GM12874 (cell line): ENCODE data around the gene MDM4.

Experiments
- TF ChIP-seq, protein P1 (sequence below): IDR thresholded peaks from 2 replicates; pipeline ENCODE4 v1.5.1; 2011; ENCODE audit warnings: low read depth, mild to moderate bottlenecking, control low read depth, low read length, moderate library complexity; ENCODE audit not compliant: insufficient read depth

The MDM4 gene

DNA sequence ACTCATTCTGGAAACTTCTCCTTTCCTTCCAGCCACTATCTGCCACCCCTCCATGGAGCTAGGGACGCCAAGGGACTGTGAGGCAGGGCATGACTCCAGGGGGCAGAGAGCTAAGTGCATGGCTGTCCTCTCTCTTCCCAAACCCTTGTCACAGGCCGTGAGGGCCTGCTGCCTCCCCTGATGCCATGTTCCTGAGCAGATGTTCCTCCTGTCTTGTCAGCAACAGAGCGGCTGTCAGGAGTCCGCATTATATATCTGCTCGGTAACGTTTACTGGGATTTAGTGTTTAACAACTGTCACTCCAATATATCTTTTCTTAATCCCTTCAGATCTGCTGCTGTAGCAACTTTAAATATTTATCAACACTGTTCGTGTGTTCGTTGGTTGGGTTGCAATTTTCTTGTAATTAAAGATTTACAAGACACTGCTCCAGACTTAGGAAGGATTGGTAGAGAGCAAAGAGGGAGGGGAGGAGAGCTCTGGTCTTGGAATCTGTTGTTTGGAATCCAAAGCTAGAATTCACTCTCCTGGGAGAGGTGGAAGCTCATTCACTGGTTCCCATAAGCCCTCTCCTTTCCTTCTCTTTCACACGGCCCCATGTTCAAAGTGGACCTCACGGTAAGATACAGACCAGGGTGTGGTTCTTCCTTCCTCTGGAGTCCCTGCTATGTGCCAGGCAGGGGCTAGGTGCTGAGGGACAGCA is 76.2 kb downstream of the MDM4 start:
- TF ChIP-seq, protein P1, sequence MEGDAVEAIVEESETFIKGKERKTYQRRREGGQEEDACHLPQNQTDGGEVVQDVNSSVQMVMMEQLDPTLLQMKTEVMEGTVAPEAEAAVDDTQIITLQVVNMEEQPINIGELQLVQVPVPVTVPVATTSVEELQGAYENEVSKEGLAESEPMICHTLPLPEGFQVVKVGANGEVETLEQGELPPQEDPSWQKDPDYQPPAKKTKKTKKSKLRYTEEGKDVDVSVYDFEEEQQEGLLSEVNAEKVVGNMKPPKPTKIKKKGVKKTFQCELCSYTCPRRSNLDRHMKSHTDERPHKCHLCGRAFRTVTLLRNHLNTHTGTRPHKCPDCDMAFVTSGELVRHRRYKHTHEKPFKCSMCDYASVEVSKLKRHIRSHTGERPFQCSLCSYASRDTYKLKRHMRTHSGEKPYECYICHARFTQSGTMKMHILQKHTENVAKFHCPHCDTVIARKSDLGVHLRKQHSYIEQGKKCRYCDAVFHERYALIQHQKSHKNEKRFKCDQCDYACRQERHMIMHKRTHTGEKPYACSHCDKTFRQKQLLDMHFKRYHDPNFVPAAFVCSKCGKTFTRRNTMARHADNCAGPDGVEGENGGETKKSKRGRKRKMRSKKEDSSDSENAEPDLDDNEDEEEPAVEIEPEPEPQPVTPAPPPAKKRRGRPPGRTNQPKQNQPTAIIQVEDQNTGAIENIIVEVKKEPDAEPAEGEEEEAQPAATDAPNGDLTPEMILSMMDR = no peak

GRCh38 chr1:204598319-204598969 is 82.2 kb downstream of the MDM4 start:
- TF ChIP-seq, protein P1 = no peak

GRCh38 chr1:204599098-204599497 is 82.9 kb downstream of the MDM4 start:
- TF ChIP-seq, protein P1 = no peak

- TF ChIP-seq, protein P1 = no peak
Measured at GRCh38 chr1:204599596-204599995, 83.4 kb downstream of the MDM4 start.

DNA sequence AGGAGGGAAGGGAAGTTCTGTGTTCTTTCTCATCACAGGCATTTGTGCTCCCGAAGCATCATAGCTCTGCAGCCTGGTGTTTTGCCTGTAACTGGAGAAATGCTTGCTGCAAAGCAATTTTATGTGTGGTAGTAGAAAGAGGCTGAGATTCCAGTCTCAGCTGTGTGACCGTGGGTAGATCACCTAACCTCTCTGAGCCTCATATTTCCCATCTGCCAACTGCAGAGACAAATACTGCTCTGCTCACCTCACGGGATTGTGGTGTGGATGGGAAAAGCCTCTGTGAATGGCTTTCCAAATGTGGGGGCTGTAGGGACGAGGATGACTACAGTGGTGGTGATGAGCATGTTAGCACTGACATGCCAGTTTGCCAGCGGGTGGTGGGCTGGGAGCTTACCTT is 84.0 kb downstream of the MDM4 start:
- TF ChIP-seq, protein P1 = no peak

- TF ChIP-seq, protein P1 = 0 out of 2 replicates have a peak, but pooled peaks have one; percentile 18
Measured at GRCh38 chr1:204600968-204601367, 84.8 kb downstream of the MDM4 start.

DNA sequence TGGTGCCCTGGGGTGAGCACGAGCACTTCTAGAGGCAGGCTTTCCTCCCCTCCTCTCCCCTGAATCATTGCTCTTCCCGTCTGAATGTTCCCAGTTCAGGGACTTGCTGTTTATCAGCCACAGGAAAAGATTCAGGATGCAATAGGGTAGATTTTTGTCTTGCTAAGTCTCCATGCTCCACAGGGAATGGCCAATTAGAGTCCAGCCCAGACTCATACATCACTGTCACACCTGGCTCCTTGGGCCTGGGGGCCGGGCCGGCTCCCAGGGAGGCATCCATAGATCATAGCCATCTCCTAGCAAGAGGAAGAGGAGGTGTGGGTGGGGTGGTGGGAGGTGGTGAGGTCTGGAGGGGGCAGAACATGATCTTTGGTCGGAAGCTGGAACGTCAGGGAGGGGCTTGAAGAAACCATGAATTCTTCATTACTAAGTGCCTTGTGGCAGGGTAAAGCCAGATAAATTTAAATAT is 85.9 kb downstream of the MDM4 start:
- TF ChIP-seq, protein P1 = no peak
